GM10248 (cell line): Measurements from ENCODE around the gene FAM200C.

Source experiments
- CTCF ChIA-PET: fragments of 300-600 bp; sonication (Branson Sonifier 250); formaldehyde crosslinking; extraction: SDS; loops from one replicate; lab custom pipeline; 2021; ENCODE audit warnings: antibody characterized with exemption; lab: Yijun Ruan, JAX
- POLR2A ChIA-PET: fragments of 350-650 bp; sonication (Branson Sonifier 250); formaldehyde crosslinking; extraction: SDS; loops from one replicate; lab custom pipeline; 2020; ENCODE audit warnings: antibody characterized with exemption; lab: Yijun Ruan, JAX
- DNase-seq: peaks from one replicate; pipeline ENCODE4 v3.0.0; 2012; ENCODE audit errors: extremely low spot score
- CTCF ChIP-seq: IDR thresholded peaks from 2 replicates; pipeline ENCODE4 v1.5.1; 2012; ENCODE audit warnings: mild to moderate bottlenecking, low read depth; ENCODE audit errors: extremely low read depth, missing control alignments, control extremely low read depth

FAM200C gene

GRCh38 chr5:160376416-160376815, 23.4 kb downstream of the FAM200C start:
- DNase-seq: no peak
- ChIA-PET CTCF (interaction anchor here (2.1 to 2.2 kb wide), 2 partner anchors 15 to 31 kb away, joined by 6 to 7 read pairs; no protein-coding TSS in a partner anchor), POLR2A (no interaction called here)
- TF ChIP-seq CTCF: no peak

GRCh38 chr5:160375701-160376100, 24.2 kb downstream of the FAM200C start:
- CTCF ChIA-PET: interaction anchor here (2.1 to 2.2 kb wide), 2 partner anchors 15 to 30 kb away, joined by 6 to 7 read pairs; no protein-coding TSS in a partner anchor
- POLR2A ChIA-PET: no interaction called here
- DNase-seq: no peak
- TF ChIP-seq CTCF: no peak

GRCh38 chr5:160375166-160375565, 24.7 kb downstream of the FAM200C start:
- POLR2A ChIA-PET: no interaction called here

GRCh38 chr5:160371294-160371693, 28.6 kb downstream of the FAM200C start:
- TF ChIP-seq CTCF: no peak
- DNase-seq: no peak
- CTCF ChIA-PET: interaction anchor here (1.5 to 2.7 kb wide), 3 partner anchors 9 to 26 kb away, joined by 6 to 9 read pairs (median 9); no protein-coding TSS in a partner anchor
- POLR2A ChIA-PET: no interaction called here

More at GRCh38 chr5:160375166-160375565, 24.7 kb downstream of the FAM200C start:
- CTCF ChIA-PET: no interaction called here
- no peak for TF ChIP-seq CTCF
- no peak for DNase-seq

- DNase-seq: no peak
- ChIA-PET POLR2A (no interaction called here), CTCF (interaction anchor here (1.5 to 2.7 kb wide), 3 partner anchors 9 to 26 kb away, joined by 6 to 9 read pairs (median 9); no protein-coding TSS in a partner anchor)
- no peak for TF ChIP-seq CTCF
Observed at GRCh38 chr5:160370713-160371034, 29.2 kb downstream of the FAM200C start.

GRCh38 chr5:160369990-160370712, 29.7 kb downstream of the FAM200C start, which contains the start of gene C1QTNF2:
C1QTNF2 (minus strand) TSS chr5:160370626; CDS start chr5:160355011, 15,615 bp downstream.
- TF ChIP-seq CTCF: no peak
- no peak for DNase-seq
- CTCF ChIA-PET: interaction anchor here (1.5 to 2.7 kb wide), 3 partner anchors 10 to 25 kb away, joined by 6 to 9 read pairs (median 9); no protein-coding TSS in a partner anchor
- POLR2A ChIA-PET: no interaction called here
